GM12878 (cell line): ENCODE results near the gene CNGB1. TPM values are rescaled to one million over a fixed set of nuclear protein-coding genes. Genes with fewer than 3 reads are reported as not detected.

ENCODE experiments used
- ATAC-seq: fragments of 200-7000 bp; cut with Tn5 transposase; 3 replicates; pipeline ENCODE4 v1.9.1; 2020; ENCODE audit warnings: mild to moderate bottlenecking, moderate library complexity
- BruUV-seq: library from RNA; stranded (reverse); fragments of 400-500 nt; replicated peaks from 2 replicates; lab custom pipeline; 2021; lab: Mats Ljungman, UMichigan
- CTCF ChIA-PET: fragments of 300-600 bp; sonication (Branson Sonifier 250); formaldehyde crosslinking; extraction: SDS; loops from one replicate; lab custom pipeline; 2021; ENCODE audit warnings: inconsistent platforms; lab: Yijun Ruan, JAX
- POLR2A ChIA-PET: fragments of 350-600 bp; formaldehyde crosslinking; extraction: SDS; loops from one replicate; lab custom pipeline; 2021; ENCODE audit warnings: inconsistent platforms; lab: Charles Lee
- RAD21 ChIA-PET: fragments of 300-600 bp; sonication (Branson Sonifier 250); formaldehyde crosslinking; loops from one replicate; lab custom pipeline; 2023; ENCODE audit warnings: antibody characterized with exemption; ENCODE audit not compliant: unreplicated experiment; lab: Charles Lee
- SMC1A ChIA-PET: fragments of 300-600 bp; sonication (Branson Sonifier 250); formaldehyde crosslinking; loops from one replicate; lab custom pipeline; 2023; ENCODE audit not compliant: unreplicated experiment, uncharacterized antibody; lab: Charles Lee
- DNase-seq: peaks from one replicate; pipeline ENCODE4 v3.0.0-alpha.2; 2011; ENCODE audit warnings: low read depth, low spot score
- FAIRE-seq: peaks from 3 replicates; lab custom pipeline; 2011; peaks lifted over from hg19 to GRCh38; lab: Jason Lieb, UNC
- H2AFZ ChIP-seq: 2 replicates; pipeline ENCODE4 v1.6.0; 2011; ENCODE audit warnings: low read depth, low read length, control low read depth; ENCODE audit not compliant: control insufficient read depth
- H3K27ac ChIP-seq: 2 replicates; pipeline ENCODE4 v1.5.1; 2011; ENCODE audit warnings: control low read depth; ENCODE audit not compliant: control insufficient read depth, insufficient read depth
- H3K27me3 ChIP-seq, 2 experiments: replicated peaks in 1 of 2; 2 replicates each; pipeline versions ENCODE4 v1.6.0 to v1.6.1; 2011; ENCODE audit warnings: low read length in 1 of 2; ENCODE audit not compliant: control insufficient read depth in 2 of 2, insufficient read depth in 2 of 2
- H3K36me3 ChIP-seq, 2 experiments: 2 replicates each; pipeline ENCODE4 v1.5.1; 2011; ENCODE audit warnings: low read length in 1 of 2; ENCODE audit not compliant: control insufficient read depth in 2 of 2, insufficient read depth in 2 of 2
- H3K4me1 ChIP-seq: 2 replicates; pipeline ENCODE4 v1.6.1; 2011; ENCODE audit warnings: mild to moderate bottlenecking, low read length, moderate library complexity, mixed read lengths; ENCODE audit not compliant: control insufficient read depth, insufficient read depth
- H3K4me2 ChIP-seq: 2 replicates; pipeline ENCODE4 v1.6.0; 2011; ENCODE audit warnings: control low read depth; ENCODE audit not compliant: control insufficient read depth, insufficient read depth
- H3K4me3 ChIP-seq: fragments of 200-600 bp; sonication (generic); 2 replicates; pipeline ENCODE4 v1.5.1; 2016
- H3K79me2 ChIP-seq: 2 replicates; pipeline ENCODE4 v1.6.0; 2011; ENCODE audit warnings: low read length; ENCODE audit not compliant: control insufficient read depth, insufficient read depth
- H3K9ac ChIP-seq: 2 replicates; pipeline ENCODE4 v1.8.0; 2011; ENCODE audit warnings: low read length, control low read depth, mixed read lengths; ENCODE audit not compliant: control insufficient read depth, insufficient read depth
- H3K9me3 ChIP-seq: replicated peaks from 3 replicates; pipeline ENCODE4 v1.5.1; 2011; ENCODE audit warnings: mild to moderate bottlenecking, low read length; ENCODE audit not compliant: control insufficient read depth, insufficient read depth
- H4K20me1 ChIP-seq: 2 replicates; pipeline ENCODE4 v1.6.0; 2011; ENCODE audit not compliant: control insufficient read depth, insufficient read depth
- BMI1 ChIP-seq: fragments of 450-650 bp; IDR thresholded peaks from 2 replicates; pipeline ENCODE4 v1.6.1; 2016; ENCODE audit warnings: mild to moderate bottlenecking, moderate library complexity, borderline replicate concordance
- CBX5 ChIP-seq: sonication (generic); IDR thresholded peaks from 2 replicates; pipeline ENCODE4 v1.6.1; 2016; ENCODE audit warnings: low read depth, moderate library complexity, mild to moderate bottlenecking, inconsistent platforms
- CHD1 ChIP-seq: IDR thresholded peaks from 2 replicates; pipeline ENCODE4 v1.6.1; 2012; ENCODE audit warnings: low read depth, low read length, improper control_type of control experiment
- DPF2 ChIP-seq: fragments of 450-650 bp; IDR thresholded peaks from 2 replicates; pipeline ENCODE4 v1.6.1; 2017; ENCODE audit warnings: mild to moderate bottlenecking
- ETV6 ChIP-seq, 2 experiments: fragments of 450-650 bp in 1 of 2; IDR thresholded peaks in 1 of 2; conservative IDR thresholded peaks in 1 of 2; 2 replicates each; pipeline ENCODE4 v1.6.1; 2014; ENCODE audit warnings: antibody characterized with exemption in 1 of 2, borderline replicate concordance in 1 of 2, low read depth in 1 of 2, mild to moderate bottlenecking in 1 of 2, moderate library complexity in 1 of 2
- HDAC2 ChIP-seq: fragments of 200-600 bp; sonication (generic); IDR thresholded peaks from 2 replicates; pipeline ENCODE4 v1.6.1; 2017
- LARP7 ChIP-seq: fragments of 450-650 bp; IDR thresholded peaks from 2 replicates; pipeline ENCODE4 v1.6.1; 2017; ENCODE audit warnings: mild to moderate bottlenecking
- NFYA ChIP-seq: IDR thresholded peaks from 2 replicates; pipeline ENCODE4 v1.6.1; 2011; ENCODE audit warnings: low read depth, mild to moderate bottlenecking, low read length, improper control_type of control experiment, borderline replicate concordance
- PKNOX1 ChIP-seq: fragments of 450-650 bp; IDR thresholded peaks from 2 replicates; pipeline ENCODE4 v1.6.1; 2016; ENCODE audit warnings: mild to moderate bottlenecking
- POLR2AphosphoS5 ChIP-seq: IDR thresholded peaks from 2 replicates; pipeline ENCODE4 v1.6.1; 2011; ENCODE audit warnings: mild to moderate bottlenecking, low read length, inconsistent platforms
- PRDM15 ChIP-seq: fragments of 450-650 bp; formaldehyde crosslinking; IDR thresholded peaks from 2 replicates; pipeline ENCODE4 v1.4.0; 2020; ENCODE audit warnings: mild to moderate bottlenecking, moderate library complexity
- RFX5 ChIP-seq: IDR thresholded peaks from 2 replicates; pipeline ENCODE4 v1.6.1; 2011; ENCODE audit warnings: low read depth, low read length, improper control_type of control experiment
- STAT3 ChIP-seq: IDR thresholded peaks from 2 replicates; pipeline ENCODE4 v1.6.1; 2011; ENCODE audit warnings: low read depth, low read length, improper control_type of control experiment
- ZNF207 ChIP-seq: fragments of 450-650 bp; IDR thresholded peaks from 2 replicates; pipeline ENCODE4 v1.6.1; 2014; ENCODE audit warnings: antibody characterized with exemption, mild to moderate bottlenecking, borderline replicate concordance
- ZNF24 ChIP-seq: fragments of 450-650 bp; IDR thresholded peaks from 2 replicates; pipeline ENCODE4 v1.6.1; 2017; ENCODE audit warnings: antibody characterized with exemption, mild to moderate bottlenecking
- ZZZ3 ChIP-seq: IDR thresholded peaks from 2 replicates; pipeline ENCODE4 v1.6.1; 2011; ENCODE audit warnings: low read depth; ENCODE audit not compliant: control insufficient read depth, insufficient read length
- WGBS: methylation state at CpG from one replicate; pipeline ENCODE4 v1.1.6; 2016; ENCODE audit warnings: low lambda C conversion rate; ENCODE audit not compliant: insufficient replicate concordance, insufficient coverage; ENCODE audit errors: missing lambda C conversion rate; 5-methylcytosine and 5-hydroxymethylcytosine counted together
- in situ Hi-C: fragments of 300-500 bp; cut with MboI; formaldehyde crosslinking; loops from 9 replicates; pipeline ENCODE4 v1.14.3; 2018; ENCODE audit warnings: mixed read lengths
- intact Hi-C: fragments of 100-400 bp; cut with micrococcal nuclease; formaldehyde crosslinking; loops from one replicate; pipeline ENCODE4 v1.14.2; 2022; ENCODE audit not compliant: unreplicated experiment
- polyA plus RNA-seq, 11 experiments: library from polyadenylated mRNA; depleted of rRNA in 4 of 11; unstranded in 6 of 11; stranded (reverse) in 5 of 11; fragments of >200 nt; fragmentation: Nextera tagmentation in 4 of 11; fragmentation: Illumina TruSeq in 1 of 11; extraction: Ambion mirVana in 4 of 11; extraction: Trizol in 1 of 11; gene quantifications; 1 replicate in 1 of 11; 2 replicates in 10 of 11; pipeline versions ENCODE4 v1.2.1 to v1.2.3, GENCODE V29; 2011 to 2016; ENCODE audit warnings: inconsistent platforms in 2 of 11, missing spikeins in 2 of 11, low read depth in 1 of 11
- total RNA-seq, 4 experiments: library from RNA; depleted of rRNA in 3 of 4; stranded (reverse); fragments of >200 nt in 3 of 4; fragmentation: Illumina TruSeq in 1 of 4; extraction: Trizol in 1 of 4; gene quantifications; 2 replicates each; pipeline versions ENCODE4 v1.2.1 to v1.2.3, GENCODE V29; 2013 to 2021

The CNGB1 gene
- total and polyA plus RNA-seq, 10 of the 15 experiments (the other 5 are each of a cell fraction or from before 2014, with no cell fraction given) = 0.03 TPM; not detected in 9

GRCh38 chr16:57970319-57970718 lies 609 bp downstream of the CNGB1 start (continued):
- TF ChIP-seq ETV6 (conservative IDR thresholded peaks at IDR 0.05 in 1 of 2, IDR thresholded peaks at IDR 0.05 in 1 of 2; ENCODE audit: borderline replicate concordance in 1 of 2, low read depth in 1 of 2) (no peak), STAT3 (no peak)

GRCh38 chr16:57969451-57970123 lies 1.3 kb downstream of the CNGB1 start:
- RAD21 ChIA-PET = no interaction called here
- no peaks in the 10 kb centered on the region for H3K79me2 ChIP-seq
- DNase-seq = no peak
- BruUV-seq = no TSS peak
- no peaks in the 10 kb centered on the region for H3K36me3 ChIP-seq
- intact Hi-C loops = no loop called here
- CTCF ChIA-PET = interaction anchor here (0.6 kb wide), 1 partner anchor 27 kb away, joined by 3 read pairs; no protein-coding TSS in a partner anchor
- H2AFZ ChIP-seq = no peak overlapping the region
- H3K4me1 ChIP-seq = no peaks in the 10 kb centered on the region
- 27% methylated on average over 9 of the region's 10 CpGs for WGBS
- in situ Hi-C loops = no loop called here
- H3K4me2 ChIP-seq = no peak overlapping the region
- H3K9ac ChIP-seq = no peak overlapping the region
- SMC1A ChIA-PET = no interaction called here
- H4K20me1 ChIP-seq = no peaks in the 10 kb centered on the region
- TF ChIP-seq DPF2 (no peak), ZNF207 (no peak), CHD1 (no peak), BMI1 (no peak), CBX5 (no peak), NFYA (no peak), PRDM15 (CRISPR knock-in tag) (no peak), POLR2AphosphoS5 (no peak), HDAC2 (no peak), ZZZ3 (no peak), RFX5 (no peak), LARP7 (no peak), ZNF24 (no peak), PKNOX1 (no peak)
- peaks cover 0 to 3% of the 10 kb centered on the region in 2 experiments; a peak in 2 of 4 replicates for H3K27me3 ChIP-seq
- H3K9me3 ChIP-seq = no peaks in the 10 kb centered on the region
- no peak overlapping the region for H3K27ac ChIP-seq
- POLR2A ChIA-PET = no interaction called here
- no peak overlapping the region for H3K4me3 ChIP-seq
- FAIRE-seq = no peak
- ATAC-seq = no peak
